KMS-11 (cell line): Measurements from ENCODE around the gene WNT11.

Experiments
- H2AFZ ChIP-seq: fragments of 200-600 bp; sonication (generic); 2 replicates; pipeline ENCODE4 v1.6.1; 2016; ENCODE audit warnings: antibody characterized with exemption, mixed run types, low read depth
- H3K27ac ChIP-seq: fragments of 200-600 bp; sonication (generic); 2 replicates; pipeline ENCODE4 v1.6.1; 2016; ENCODE audit warnings: mild to moderate bottlenecking, mixed run types
- H3K27me3 ChIP-seq: fragments of 200-600 bp; sonication (generic); 2 replicates; pipeline ENCODE4 v1.6.1; 2017; ENCODE audit warnings: mild to moderate bottlenecking, low read depth, mixed run types, moderate library complexity; ENCODE audit not compliant: insufficient read depth
- H3K36me3 ChIP-seq: fragments of 200-600 bp; sonication (generic); 2 replicates; pipeline ENCODE4 v1.6.1; 2017; ENCODE audit warnings: mild to moderate bottlenecking, mixed run types; ENCODE audit not compliant: insufficient read depth
- H3K4me1 ChIP-seq: fragments of 200-600 bp; sonication (generic); 2 replicates; pipeline ENCODE4 v1.6.1; 2016; ENCODE audit warnings: mild to moderate bottlenecking, low read depth, mixed run types; ENCODE audit not compliant: poor library complexity, severe bottlenecking
- H3K4me2 ChIP-seq: fragments of 200-600 bp; sonication (generic); 2 replicates; pipeline ENCODE4 v1.7.0; 2016; ENCODE audit warnings: mild to moderate bottlenecking, mixed run types
- H3K4me3 ChIP-seq: fragments of 200-600 bp; sonication (generic); IDR thresholded peaks from 2 replicates; pipeline ENCODE4 v1.6.1; 2017; ENCODE audit warnings: low read depth, low read length, mixed read lengths; ENCODE audit not compliant: insufficient read depth
- H3K79me2 ChIP-seq: fragments of 200-600 bp; sonication (generic); 2 replicates; pipeline ENCODE4 v1.6.1; 2016; ENCODE audit warnings: low read depth, mixed run types; ENCODE audit not compliant: insufficient read depth
- H3K9ac ChIP-seq: fragments of 200-600 bp; sonication (generic); 2 replicates; pipeline ENCODE4 v1.6.1; 2016; ENCODE audit warnings: mild to moderate bottlenecking, mixed run types
- H4K20me1 ChIP-seq: fragments of 200-600 bp; sonication (generic); 2 replicates; pipeline ENCODE4 v1.6.1; 2016; ENCODE audit warnings: mild to moderate bottlenecking, mixed run types; ENCODE audit not compliant: insufficient read depth
- TF ChIP-seq, protein P1 (sequence below): fragments of 200-600 bp; sonication (generic); conservative IDR thresholded peaks from 2 replicates; pipeline ENCODE4 v1.6.1; 2017; ENCODE audit warnings: low read depth, mild to moderate bottlenecking, antibody characterized with exemption, low read length, moderate library complexity, mixed read lengths

Gene WNT11

DNA sequence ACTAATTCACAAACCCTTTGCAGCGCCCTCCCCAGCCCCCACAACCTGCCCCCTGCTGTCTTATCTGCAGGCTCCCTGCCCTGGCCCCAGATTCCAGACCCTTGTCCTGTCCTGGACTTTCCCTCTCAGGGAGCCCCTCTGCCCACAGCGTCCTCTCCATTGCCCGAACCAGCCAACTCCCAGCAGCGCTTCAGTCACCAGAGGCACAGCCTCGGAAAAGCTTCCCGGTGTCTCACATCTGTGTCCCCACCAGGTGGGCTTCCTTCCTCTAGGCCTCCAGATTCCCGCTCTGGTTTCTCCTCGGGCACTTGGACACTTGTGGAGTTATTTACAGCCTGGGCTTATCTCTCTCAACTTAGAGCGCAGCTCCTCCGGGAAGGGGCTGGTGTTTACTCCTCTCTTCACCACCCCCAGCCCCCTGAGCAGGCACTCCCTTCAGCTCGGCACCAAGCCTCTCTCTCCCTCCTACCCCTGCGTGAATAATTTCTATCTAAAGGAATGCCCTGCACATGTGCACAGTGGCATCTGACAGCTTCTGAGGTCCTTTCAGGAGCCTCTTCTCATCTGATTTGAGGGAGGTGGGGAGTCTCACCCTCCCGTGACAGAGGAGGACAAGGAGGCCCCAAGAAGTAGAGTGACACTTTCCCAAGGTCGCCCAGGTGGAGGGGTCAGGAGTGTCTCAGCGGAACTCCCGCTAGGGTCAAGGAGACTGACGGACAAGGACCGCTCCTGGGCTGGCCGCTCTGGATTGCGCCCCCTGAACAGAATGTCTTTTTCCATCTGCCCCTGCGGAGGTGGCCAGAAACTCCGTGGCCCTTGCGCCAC, 838 bp downstream of the WNT11 start:
- Histone ChIP-seq H3K4me2 (no peak overlapping the region), H3K79me2 (peaks cover 22% of the 10 kb centered on the region), H3K36me3 (no peaks in the 10 kb centered on the region; the same call in 1 of the 2 replicates), H2AFZ (no peak overlapping the region), H3K27me3 (no peaks in the 10 kb centered on the region), H4K20me1 (no peaks in the 10 kb centered on the region), H3K27ac (no peak overlapping the region), H3K9ac (no peak overlapping the region), H3K4me1 (peaks cover 15% of the 10 kb centered on the region), H3K4me3 (no peak overlapping the region)
- TF ChIP-seq, protein P1, sequence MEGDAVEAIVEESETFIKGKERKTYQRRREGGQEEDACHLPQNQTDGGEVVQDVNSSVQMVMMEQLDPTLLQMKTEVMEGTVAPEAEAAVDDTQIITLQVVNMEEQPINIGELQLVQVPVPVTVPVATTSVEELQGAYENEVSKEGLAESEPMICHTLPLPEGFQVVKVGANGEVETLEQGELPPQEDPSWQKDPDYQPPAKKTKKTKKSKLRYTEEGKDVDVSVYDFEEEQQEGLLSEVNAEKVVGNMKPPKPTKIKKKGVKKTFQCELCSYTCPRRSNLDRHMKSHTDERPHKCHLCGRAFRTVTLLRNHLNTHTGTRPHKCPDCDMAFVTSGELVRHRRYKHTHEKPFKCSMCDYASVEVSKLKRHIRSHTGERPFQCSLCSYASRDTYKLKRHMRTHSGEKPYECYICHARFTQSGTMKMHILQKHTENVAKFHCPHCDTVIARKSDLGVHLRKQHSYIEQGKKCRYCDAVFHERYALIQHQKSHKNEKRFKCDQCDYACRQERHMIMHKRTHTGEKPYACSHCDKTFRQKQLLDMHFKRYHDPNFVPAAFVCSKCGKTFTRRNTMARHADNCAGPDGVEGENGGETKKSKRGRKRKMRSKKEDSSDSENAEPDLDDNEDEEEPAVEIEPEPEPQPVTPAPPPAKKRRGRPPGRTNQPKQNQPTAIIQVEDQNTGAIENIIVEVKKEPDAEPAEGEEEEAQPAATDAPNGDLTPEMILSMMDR: no peak

DNA sequence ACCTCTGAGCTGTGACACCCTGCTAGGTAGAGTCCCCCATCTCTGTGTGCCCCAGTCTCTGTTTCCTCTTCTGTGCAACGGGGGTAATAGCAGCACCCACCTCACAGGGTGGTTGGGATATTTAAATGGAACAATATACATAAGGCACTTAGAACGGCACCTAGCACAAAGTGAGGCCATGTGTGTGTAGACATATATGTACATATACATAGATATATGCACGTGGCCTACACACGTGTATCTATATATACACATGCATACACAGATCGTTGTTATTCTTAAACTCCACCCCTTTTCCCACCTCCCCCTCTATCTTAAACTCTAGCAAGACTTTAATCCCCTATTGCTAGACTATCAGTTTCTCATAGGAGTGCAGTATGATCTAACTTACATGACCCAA, 2.4 kb downstream of the WNT11 start:
- Histone ChIP-seq H3K9ac (no peak overlapping the region), H3K27ac (no peak overlapping the region), H3K4me2 (no peak overlapping the region), H3K4me3 (no peak overlapping the region), H3K36me3 (no peaks in the 10 kb centered on the region; the same call in 1 of the 2 replicates), H3K27me3 (no peaks in the 10 kb centered on the region), H3K4me1 (peaks cover 15% of the 10 kb centered on the region), H3K79me2 (peaks cover 20% of the 10 kb centered on the region), H2AFZ (no peak overlapping the region), H4K20me1 (no peaks in the 10 kb centered on the region)
- TF ChIP-seq, protein P1: no peak

DNA sequence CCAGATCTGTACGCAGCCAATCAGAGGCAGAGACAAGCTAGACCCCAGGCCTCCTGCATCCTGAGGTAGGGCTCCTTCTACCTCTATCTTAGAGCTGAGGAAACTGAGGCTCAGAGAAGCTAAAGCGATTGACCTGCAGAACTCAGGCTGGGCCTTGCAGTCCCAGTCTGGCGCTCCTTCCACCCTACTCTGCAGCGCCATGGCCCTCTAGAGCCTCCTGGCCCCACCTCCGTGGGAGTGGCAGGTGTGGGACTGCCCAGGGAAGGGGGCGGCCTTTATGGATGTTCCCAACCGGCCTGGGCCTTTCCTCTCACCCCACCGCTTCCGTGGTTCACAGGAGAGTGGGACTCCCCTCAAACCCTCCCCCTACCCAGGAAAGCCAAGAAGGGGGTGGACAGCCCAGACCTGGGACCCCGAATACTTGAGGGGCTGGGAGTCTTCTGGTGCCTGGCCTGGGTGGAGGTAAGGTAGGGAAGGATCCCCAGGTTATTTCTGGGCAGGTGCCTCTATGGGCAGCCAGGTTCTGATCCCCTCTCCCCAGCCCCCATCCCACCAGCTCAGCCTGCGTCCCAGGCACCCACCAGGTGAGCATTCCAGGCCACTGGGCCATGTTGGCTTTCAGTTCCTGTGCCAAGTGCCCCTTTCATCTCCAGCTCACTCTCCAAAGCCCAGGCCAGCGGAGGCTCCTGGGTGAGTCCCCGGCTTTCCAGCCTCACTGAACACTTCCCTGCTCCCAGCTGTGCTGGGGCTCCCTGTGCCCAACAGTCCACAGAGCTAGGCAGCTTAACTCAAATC, 3.0 kb downstream of the WNT11 start:
- Histone ChIP-seq H3K79me2 (peaks cover 14% of the 10 kb centered on the region), H3K9ac (no peak overlapping the region), H4K20me1 (no peaks in the 10 kb centered on the region), H3K27ac (no peak overlapping the region), H3K27me3 (no peaks in the 10 kb centered on the region), H3K4me3 (no peak overlapping the region), H3K4me2 (no peak overlapping the region), H3K36me3 (no peaks in the 10 kb centered on the region; the same call in 1 of the 2 replicates), H2AFZ (no peak overlapping the region), H3K4me1 (peaks cover 11% of the 10 kb centered on the region)
- TF ChIP-seq, protein P1: no peak

DNA sequence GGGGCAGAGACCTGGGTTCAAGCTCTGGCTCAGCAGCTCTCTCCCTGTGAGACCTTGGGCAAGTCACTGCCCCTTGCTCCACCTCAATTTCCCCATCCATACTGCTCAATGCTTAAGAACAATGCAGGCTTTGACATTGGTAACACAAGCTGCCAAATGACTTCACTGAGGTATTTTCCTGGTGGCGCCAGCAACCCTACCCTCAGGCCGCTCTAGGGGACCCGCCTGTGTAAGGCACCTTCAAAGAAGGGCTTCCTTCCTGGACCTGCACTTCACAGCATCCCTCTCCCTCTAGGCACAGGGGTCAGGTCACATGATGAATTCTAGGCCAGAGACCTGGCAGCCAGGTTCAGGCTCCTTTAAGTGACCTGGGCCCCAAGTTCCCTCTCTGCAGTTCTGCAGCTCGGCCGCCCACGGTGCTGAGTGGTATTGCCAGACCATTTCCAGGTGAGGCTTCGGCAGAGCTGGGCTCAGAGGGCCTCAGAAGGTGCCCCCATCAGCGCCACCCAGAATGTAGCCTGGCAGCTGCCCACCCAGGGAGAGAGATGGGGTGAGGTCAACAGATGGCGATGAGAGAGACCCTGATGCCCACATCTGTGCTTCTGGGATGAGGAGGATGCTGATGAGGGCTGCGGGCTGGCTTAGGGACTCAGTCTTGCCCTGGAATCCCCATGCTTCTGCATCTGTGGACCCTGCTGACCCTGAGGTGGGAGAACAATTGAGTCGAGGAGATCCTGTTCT, 4.5 kb downstream of the WNT11 start:
- Histone ChIP-seq H3K79me2 (0 out of 2 replicates have a peak, but pooled peaks cover under 1% of the 10 kb centered on the region), H3K27me3 (no peaks in the 10 kb centered on the region), H3K27ac (no peak overlapping the region), H3K4me3 (no peak overlapping the region), H3K4me2 (no peak overlapping the region), H3K9ac (no peak overlapping the region), H4K20me1 (no peaks in the 10 kb centered on the region), H2AFZ (no peak overlapping the region), H3K36me3 (no peaks in the 10 kb centered on the region; the same call in 1 of the 2 replicates), H3K4me1 (no peaks in the 10 kb centered on the region)
- TF ChIP-seq, protein P1: no peak
